HepG2 (cell line): ENCODE measurements around the gene NPAS2. TPM values are rescaled to one million over a fixed set of nuclear protein-coding genes. Genes with fewer than 3 reads are reported as not detected.
A peak's percentile ranks its signal among the peaks of the same experiment; 100 is the strongest.

Experiments
- E2F2 ChIP-seq: sonication (generic); formaldehyde crosslinking; IDR thresholded peaks from 2 replicates; pipeline ENCODE4 v1.4.0; 2020; ENCODE audit warnings: missing genetic modification reagents, borderline replicate concordance
- FOXM1 ChIP-seq: sonication (generic); formaldehyde crosslinking; IDR thresholded peaks from 2 replicates; pipeline ENCODE4 v1.5.0; 2020; ENCODE audit warnings: missing genetic modification reagents
- FOXO1 ChIP-seq: sonication (generic); formaldehyde crosslinking; IDR thresholded peaks from 2 replicates; pipeline ENCODE4 v1.4.0; 2020; ENCODE audit warnings: missing genetic modification reagents
- GPBP1L1 ChIP-seq: sonication (generic); formaldehyde crosslinking; IDR thresholded peaks from 2 replicates; pipeline ENCODE4 v1.5.0; 2020; ENCODE audit warnings: mild to moderate bottlenecking, missing genetic modification reagents
- HNRNPH1 ChIP-seq: fragments of 200-400 bp; formaldehyde crosslinking; optimal IDR thresholded peaks from 2 replicates; pipeline ENCODE3; 2017; ENCODE audit warnings: mild to moderate bottlenecking, low read depth, low read length
- HOMEZ ChIP-seq: IDR thresholded peaks from 2 replicates; pipeline ENCODE4 v1.6.1; 2016; ENCODE audit warnings: low read depth
- IRF1 ChIP-seq: sonication (generic); formaldehyde crosslinking; IDR thresholded peaks from 2 replicates; pipeline ENCODE4 v1.4.0; 2020; ENCODE audit warnings: low read depth, mild to moderate bottlenecking, missing genetic modification reagents
- MATR3 ChIP-seq: sonication (generic); formaldehyde crosslinking; IDR thresholded peaks from 2 replicates; pipeline ENCODE4 v1.4.0; 2020; ENCODE audit warnings: missing genetic modification reagents
- NFYC ChIP-seq: IDR thresholded peaks from 2 replicates; pipeline ENCODE4 v1.6.1; 2016; ENCODE audit warnings: missing genetic modification reagents, missing compliant biosample characterization
- TMF1 ChIP-seq: sonication (generic); formaldehyde crosslinking; IDR thresholded peaks from 2 replicates; pipeline ENCODE4 v1.8.1; 2022; ENCODE audit warnings: low read depth, missing genetic modification reagents
- UBTF ChIP-seq: sonication (generic); formaldehyde crosslinking; IDR thresholded peaks from 2 replicates; pipeline ENCODE4 v1.4.0; 2020; ENCODE audit warnings: mild to moderate bottlenecking, missing genetic modification reagents
- ZFP91 ChIP-seq: sonication (generic); formaldehyde crosslinking; IDR thresholded peaks from 2 replicates; pipeline ENCODE4 v1.9.0; 2022; ENCODE audit warnings: missing genetic modification reagents, mild to moderate bottlenecking, borderline replicate concordance
- ZNF296 ChIP-seq: sonication (generic); formaldehyde crosslinking; conservative IDR thresholded peaks from 2 replicates; pipeline ENCODE4 v1.5.0; 2020; ENCODE audit warnings: mild to moderate bottlenecking, missing genetic modification reagents
- ZNF335 ChIP-seq: sonication (generic); formaldehyde crosslinking; IDR thresholded peaks from 2 replicates; pipeline ENCODE4 v1.4.0; 2020; ENCODE audit warnings: missing genetic modification reagents
- ZNF446 ChIP-seq: sonication (generic); formaldehyde crosslinking; IDR thresholded peaks from 2 replicates; pipeline ENCODE4 v1.5.0; 2020; ENCODE audit warnings: mild to moderate bottlenecking, missing genetic modification reagents
- ZNF468 ChIP-seq: sonication (generic); formaldehyde crosslinking; IDR thresholded peaks from 2 replicates; pipeline ENCODE4 v1.8.0; 2022; ENCODE audit warnings: mild to moderate bottlenecking, moderate library complexity, missing genetic modification reagents
- ZNF737 ChIP-seq: sonication (generic); formaldehyde crosslinking; IDR thresholded peaks from 2 replicates; pipeline ENCODE4 v1.5.0; 2020; ENCODE audit warnings: missing genetic modification reagents, mild to moderate bottlenecking, borderline replicate concordance
- ZNF75D ChIP-seq: sonication (generic); formaldehyde crosslinking; IDR thresholded peaks from 2 replicates; pipeline ENCODE4 v1.8.1; 2023; ENCODE audit warnings: missing genetic modification reagents, mild to moderate bottlenecking, borderline replicate concordance
- ZNF891 ChIP-seq: sonication (generic); formaldehyde crosslinking; IDR thresholded peaks from 2 replicates; pipeline ENCODE4 v1.5.0; 2020; ENCODE audit warnings: mild to moderate bottlenecking, missing genetic modification reagents
- polyA plus RNA-seq, 8 experiments: library from polyadenylated mRNA; depleted of rRNA in 3 of 8; stranded (reverse) in 7 of 8; unstranded in 1 of 8; fragments of >200 nt; fragmentation: Illumina TruSeq in 4 of 8; extraction: Trizol in 4 of 8; gene quantifications; 2 replicates each; pipeline versions ENCODE4 v1.2.1 to v1.2.3, GENCODE V29; 2011 to 2016; ENCODE audit warnings: low read depth in 4 of 8, missing spikeins in 1 of 8, mixed read lengths in 1 of 8; ENCODE audit not compliant: insufficient read depth in 1 of 8
- total RNA-seq, 5 experiments: library from RNA; depleted of rRNA; stranded (reverse); fragments of >200 nt; fragmentation: Illumina TruSeq; extraction: Trizol; gene quantifications; 2 replicates each; pipeline ENCODE4 v1.2.3, GENCODE V29; 2016; ENCODE audit warnings: low read depth in 1 of 5

NPAS2 gene
- total and polyA plus RNA-seq, 2 of the 13 experiments (the other 11 are each of a cell fraction or from before 2014, with no cell fraction given) = 14.8 to 37.5 TPM

GRCh38 chr2:100818606-100819369 lies 1.2 kb upstream of the NPAS2 start (continued):
- TF ChIP-seq MATR3 (CRISPR knock-in tag) = no peak
- TF ChIP-seq GPBP1L1 (CRISPR knock-in tag) = no peak
- TF ChIP-seq ZNF891 (CRISPR knock-in tag) = no peak; the same call in 1 of the 2 replicates
- TF ChIP-seq ZNF335 (CRISPR knock-in tag) = no peak
- TF ChIP-seq ZNF468 = no peak
- TF ChIP-seq NFYC (CRISPR knock-in tag) = no peak
- no peak; the same call in 1 of the 2 replicates for TF ChIP-seq ZNF296 (CRISPR knock-in tag)
- TF ChIP-seq UBTF (CRISPR knock-in tag) = peak; percentile 97
- TF ChIP-seq FOXM1 (CRISPR knock-in tag) = no peak
- no peak for TF ChIP-seq HOMEZ (CRISPR knock-in tag)
- 0 out of 2 replicates have a peak, but pooled peaks have one; percentile 12 for TF ChIP-seq E2F2
- peak; percentile 50; the same call in 1 of the 2 replicates for TF ChIP-seq FOXO1 (CRISPR knock-in tag)
- peak; percentile 49; the same call in 1 of the 2 replicates for TF ChIP-seq ZFP91
- TF ChIP-seq TMF1 (CRISPR knock-in tag) = 0 out of 2 replicates have a peak, but pooled peaks have one; percentile 42
- TF ChIP-seq ZNF446 (CRISPR knock-in tag) = no peak
- no peak for TF ChIP-seq ZNF75D (CRISPR knock-in tag)
- 0 out of 2 replicates have a peak, but pooled peaks have one; percentile 69 for TF ChIP-seq IRF1 (CRISPR knock-in tag)
- no peak for TF ChIP-seq HNRNPH1
- no peak for TF ChIP-seq ZNF737 (CRISPR knock-in tag)
